ENCODE measurements around the gene APPL2. TPM values are rescaled to one million over a fixed set of nuclear protein-coding genes. Genes with fewer than 3 reads are reported as not detected.
"Not testable (repeated sequence)": the region's sequence is repeated elsewhere in the genome, so short reads cannot be mapped to it uniquely, and the experiment has no call there.

Gene APPL2
- polyA plus RNA-seq, 3 donors, result 10.8 to 34.8 (median 24.8) TPM

DNA sequence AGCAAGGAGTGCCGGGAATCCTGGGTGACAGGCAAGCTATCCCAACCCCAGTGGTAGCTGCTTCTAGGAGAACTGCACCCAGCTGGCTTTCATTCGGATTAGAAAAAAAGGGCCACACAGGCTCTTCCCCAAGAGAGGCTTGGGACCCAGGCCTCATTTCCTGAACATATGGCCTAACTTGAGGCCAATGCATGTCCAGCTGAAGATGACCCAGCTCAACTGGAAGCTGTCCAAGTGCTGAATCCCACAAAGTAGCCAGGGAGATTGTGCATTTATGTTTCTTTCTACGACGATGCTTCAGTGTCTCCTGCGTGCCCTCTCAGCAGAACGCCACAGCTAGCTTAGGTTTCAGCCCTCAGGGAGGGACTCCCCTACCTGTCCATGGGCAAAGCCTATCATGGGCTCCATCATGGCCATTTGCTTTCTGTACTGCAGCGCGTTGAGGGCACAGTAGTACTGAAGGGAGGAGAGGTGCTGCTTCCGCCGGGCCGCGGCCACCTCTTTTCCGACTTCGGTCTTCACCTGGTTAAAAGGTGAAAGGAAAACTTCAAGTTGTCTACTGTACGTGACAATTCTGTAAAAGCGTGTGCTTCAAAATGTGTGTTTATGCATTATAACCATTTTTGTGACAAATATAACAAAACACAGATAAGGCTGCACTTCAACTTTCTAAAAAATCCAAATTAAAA is 29.1 kb downstream of the APPL2 start:
- no peak overlapping the region for H3K27ac ChIP-seq (ENCODE audit: low read depth, low read length)
- 93 to 96% (median 96%) methylated on average over 16 of the region's 16 CpGs for WGBS, 3 donors

DNA sequence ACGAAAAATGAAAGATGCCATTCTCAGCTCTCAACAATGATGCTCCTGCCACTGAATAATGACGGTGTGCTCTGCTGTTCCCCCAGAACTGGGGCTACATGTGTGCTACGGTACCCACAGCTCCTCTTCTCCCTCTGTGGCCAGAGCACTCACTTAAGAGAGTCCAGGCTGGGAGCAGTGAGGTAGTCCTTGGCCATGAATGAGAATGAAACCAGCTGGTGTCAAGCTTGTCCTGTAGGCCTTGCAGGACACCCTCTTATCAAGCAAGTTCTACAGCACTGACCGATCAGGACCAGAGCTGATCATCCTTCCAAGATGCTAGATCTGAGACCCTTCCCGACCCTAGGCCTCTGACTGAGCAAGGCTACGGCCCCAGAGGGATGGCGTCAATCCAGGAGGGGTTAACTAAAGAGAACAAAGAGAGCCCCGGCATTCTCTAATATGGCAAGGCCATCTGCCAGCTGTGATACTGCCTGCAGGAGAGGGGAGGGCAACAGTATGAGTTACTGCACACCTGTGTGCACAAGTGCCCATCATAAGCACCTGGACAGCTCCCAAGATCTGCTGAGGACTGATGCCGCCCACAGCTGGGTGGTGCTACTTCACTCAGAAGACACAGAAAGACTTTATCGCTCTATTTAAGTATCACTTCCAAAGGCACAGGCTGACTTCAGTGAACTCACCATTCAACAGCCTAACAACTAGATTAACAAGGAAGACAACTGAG is 30.5 kb downstream of the APPL2 start:
- 58 to 94% (median 92%) methylated on average over 10 of the region's 10 CpGs for WGBS, 3 donors
- H3K27ac ChIP-seq (ENCODE audit: low read depth, low read length), result no peak overlapping the region

DNA sequence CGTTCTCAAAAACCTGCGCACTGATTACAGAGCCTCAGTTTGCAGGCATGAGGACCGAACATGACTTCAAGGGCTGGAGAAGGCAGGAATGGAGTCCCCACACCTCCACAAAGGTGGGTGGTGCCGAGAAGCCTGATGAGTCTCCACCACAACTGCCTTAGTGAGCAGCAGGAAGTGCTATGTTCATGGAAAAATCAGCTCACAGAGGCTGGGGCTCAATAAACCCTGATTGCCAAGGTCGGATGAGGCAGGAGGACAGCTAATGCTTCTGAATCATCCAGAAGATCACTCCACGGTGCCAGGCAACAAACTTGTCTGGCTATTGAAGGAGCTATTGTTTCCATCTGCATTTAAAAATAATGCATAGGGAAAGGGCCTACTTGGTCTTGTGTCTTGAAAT is 31.1 kb downstream of the APPL2 start:
- H3K27ac ChIP-seq (ENCODE audit: low read depth, low read length), result no peak overlapping the region
- WGBS, 3 donors, result 80 to 83% (median 82%) methylated on average over 6 of the region's 6 CpGs

DNA sequence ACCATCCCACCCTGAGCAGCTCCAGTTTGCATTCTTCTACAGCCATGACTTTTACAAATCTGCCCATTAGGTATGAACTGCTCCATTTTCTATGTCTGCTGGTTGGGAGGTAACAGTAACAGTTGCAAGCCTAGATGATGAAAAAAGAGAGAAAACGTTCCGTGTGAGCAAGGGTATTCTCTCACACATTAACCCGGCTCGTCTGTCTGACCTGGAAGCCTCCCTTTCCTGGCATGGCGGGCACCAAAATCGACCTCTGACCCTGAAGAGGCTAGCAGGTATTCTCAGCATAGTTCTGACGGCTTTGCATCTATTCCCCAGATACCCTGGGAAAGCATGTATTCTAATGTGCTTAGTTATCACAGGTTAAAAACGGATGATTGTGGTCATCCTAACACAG is 31.8 kb downstream of the APPL2 start:
- no peak overlapping the region for H3K27ac ChIP-seq (ENCODE audit: low read depth, low read length)
- 94 to 96% (median 94%) methylated on average over 8 of the region's 8 CpGs for WGBS, 3 donors

DNA sequence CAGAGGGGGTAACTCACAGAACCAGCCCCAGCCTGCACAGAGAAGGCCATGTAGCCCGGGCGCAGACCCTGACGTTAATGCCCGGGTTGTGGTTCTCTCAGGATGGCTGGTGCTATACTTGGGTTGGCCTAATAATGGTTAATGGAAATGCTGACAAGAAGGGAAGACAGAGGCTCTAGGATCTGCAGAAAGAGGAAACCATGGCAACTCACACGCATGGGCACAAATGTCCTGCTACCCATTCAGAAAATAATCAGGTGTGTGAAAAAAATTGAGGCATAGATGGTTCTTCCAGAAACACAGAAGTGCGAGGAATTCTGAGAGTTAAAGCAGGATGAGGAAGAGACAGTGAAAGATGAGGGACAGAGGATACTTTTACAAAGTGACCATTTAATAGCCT is 33.8 kb downstream of the APPL2 start:
- 91 to 93% (median 92%) methylated on average over 6 of the region's 6 CpGs for WGBS, 3 donors
- no peak overlapping the region for H3K27ac ChIP-seq (ENCODE audit: low read depth, low read length)

DNA sequence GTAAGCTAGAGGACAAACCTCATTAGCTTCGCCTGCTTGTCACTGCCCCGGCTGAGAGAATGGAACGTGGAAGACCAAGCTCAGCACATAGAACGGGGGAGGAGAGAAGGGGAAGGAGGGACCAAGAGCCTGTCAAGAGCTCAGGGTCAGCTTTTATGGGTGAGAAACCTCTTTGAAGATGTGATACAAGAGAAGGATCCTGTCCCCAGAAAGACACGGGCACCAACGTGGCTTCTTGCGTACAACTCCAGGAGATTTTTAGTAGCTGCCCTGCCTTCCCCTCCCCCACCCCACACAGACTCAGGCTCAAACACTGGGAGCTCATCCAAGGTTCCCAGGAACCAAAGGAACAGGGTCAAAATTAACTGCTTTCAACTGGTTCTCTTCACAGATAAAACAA is 34.7 kb downstream of the APPL2 start:
- H3K27ac ChIP-seq (ENCODE audit: low read depth, low read length), result no peak overlapping the region
- 77 to 85% (median 81%) methylated on average over 7 of the region's 7 CpGs for WGBS, 3 donors

DNA sequence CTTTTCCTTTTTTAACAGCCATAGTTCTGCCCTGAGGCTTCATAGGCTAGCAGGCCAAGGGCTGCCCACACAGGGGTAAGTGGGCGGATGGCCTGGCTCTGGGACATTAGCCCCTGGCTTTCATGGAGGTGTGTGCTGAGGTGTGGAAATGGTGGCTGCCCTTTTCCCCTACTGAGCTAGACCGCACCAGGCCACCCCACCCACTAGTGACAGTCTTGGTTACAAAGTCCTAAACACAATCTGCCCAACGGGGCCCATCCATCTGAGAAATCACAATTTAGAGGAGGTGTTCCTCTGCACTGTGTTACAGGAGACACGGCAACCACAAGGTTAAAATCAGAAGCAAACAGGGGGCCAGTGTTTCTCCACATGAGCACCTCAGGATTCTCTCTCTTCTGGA is 35.6 kb downstream of the APPL2 start:
- no peak overlapping the region for H3K27ac ChIP-seq (ENCODE audit: low read depth, low read length)
- WGBS, 3 donors, result 93 to 98% (median 98%) methylated on average over 4 of the region's 4 CpGs

DNA sequence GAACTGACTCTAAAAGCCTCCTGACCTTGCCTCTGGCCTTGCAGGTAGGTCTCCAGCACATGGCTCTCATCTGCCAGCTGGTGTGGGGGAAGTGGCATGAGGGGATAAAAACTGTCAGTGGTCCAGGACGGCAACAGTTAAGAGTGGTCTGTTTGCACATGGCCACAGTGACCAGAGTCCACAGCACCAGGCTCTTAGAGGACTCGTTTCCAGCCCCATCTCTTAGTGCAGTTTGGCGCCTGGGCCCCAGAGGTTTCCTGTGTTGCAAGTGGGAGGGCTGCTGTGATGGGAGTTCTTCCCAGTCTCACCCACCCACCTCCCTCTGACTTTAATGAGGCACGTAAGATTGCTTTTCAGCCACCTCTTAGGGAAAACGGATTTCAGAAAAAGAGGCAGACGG is 37.0 kb downstream of the APPL2 start:
- no peak overlapping the region for H3K27ac ChIP-seq (ENCODE audit: low read depth, low read length)
- 58 to 88% (median 60%) methylated on average over 6 of the region's 6 CpGs for WGBS, 3 donors

DNA sequence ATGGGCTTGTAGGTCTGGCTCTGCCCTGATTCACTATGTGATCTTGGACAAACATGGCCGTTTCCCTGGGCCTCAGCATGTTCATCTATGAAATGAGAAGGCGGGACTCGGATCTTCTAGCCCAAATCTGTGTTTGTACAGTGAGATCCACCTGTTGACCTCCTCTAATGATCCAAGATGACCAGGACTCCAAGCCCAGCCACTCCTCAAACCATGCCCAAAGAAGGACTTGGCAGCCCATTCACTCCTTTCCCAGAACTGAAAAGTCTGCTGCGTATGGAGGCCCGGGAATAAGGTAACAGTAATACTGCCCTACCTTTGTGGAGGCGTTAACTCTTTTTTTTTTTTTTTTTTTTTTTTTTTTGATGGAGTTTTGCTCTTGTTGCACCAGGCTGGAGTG is 39.9 kb downstream of the APPL2 start:
- H3K27ac ChIP-seq (ENCODE audit: low read depth, low read length), result no peak overlapping the region
- 91 to 97% (median 97%) methylated on average over 6 of the region's 6 CpGs for WGBS, 3 donors

DNA sequence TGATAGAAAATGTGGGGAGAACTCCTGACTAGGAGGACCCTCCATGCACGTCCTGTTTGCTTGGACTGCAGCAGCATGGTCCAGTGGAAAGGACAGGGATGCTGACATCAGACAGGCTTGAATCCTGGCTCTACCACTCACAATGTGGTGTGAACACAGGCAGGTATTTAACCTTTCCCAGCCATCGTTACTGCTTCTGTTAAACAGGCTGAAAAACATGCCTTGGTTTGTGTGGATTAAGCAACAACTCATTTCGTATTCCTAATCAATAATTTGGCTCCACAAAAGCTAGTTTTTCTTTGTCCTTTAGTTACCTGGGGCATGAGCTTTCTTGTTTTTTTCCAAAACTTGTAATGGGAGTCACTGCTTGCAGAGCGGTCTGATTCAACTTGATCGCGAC is 41.0 kb downstream of the APPL2 start:
- no peak overlapping the region for H3K27ac ChIP-seq (ENCODE audit: low read depth, low read length)
- WGBS, 3 donors, result 83 to 95% (median 95%) methylated on average over 6 of the region's 6 CpGs

DNA sequence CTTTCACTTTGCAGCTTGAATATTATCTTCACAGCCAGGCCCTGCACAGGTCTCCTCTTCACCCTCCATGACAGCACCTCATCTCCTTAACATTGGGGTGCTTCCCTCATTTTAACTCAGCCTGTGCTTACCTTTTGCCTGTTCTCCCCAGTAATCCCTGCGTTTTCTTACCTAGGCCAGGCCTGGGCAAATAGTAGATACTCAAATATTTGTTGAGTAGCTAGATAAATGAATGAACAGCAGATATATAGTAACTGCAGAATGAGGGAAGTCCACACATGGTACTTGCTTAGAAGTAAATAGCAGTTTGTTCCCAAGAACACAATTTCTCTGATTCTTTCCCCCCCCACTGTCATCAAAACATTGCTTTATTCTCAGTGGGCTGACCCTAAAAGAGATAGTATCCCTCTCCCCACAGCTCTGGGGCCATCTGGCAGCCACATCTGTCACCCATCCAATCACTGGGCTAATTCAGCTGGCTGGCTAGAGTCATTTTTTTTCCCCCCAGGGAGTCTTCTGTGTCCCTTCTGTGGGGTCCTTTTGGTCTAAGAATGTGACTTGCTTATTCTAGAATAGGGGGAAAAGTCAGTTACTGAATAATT is 43.2 kb downstream of the APPL2 start:
- WGBS, 3 donors, result 46 to 92% (median 85%) methylated on average over 1 of the region's 1 CpG
- no peak overlapping the region for H3K27ac ChIP-seq (ENCODE audit: low read depth, low read length)

DNA sequence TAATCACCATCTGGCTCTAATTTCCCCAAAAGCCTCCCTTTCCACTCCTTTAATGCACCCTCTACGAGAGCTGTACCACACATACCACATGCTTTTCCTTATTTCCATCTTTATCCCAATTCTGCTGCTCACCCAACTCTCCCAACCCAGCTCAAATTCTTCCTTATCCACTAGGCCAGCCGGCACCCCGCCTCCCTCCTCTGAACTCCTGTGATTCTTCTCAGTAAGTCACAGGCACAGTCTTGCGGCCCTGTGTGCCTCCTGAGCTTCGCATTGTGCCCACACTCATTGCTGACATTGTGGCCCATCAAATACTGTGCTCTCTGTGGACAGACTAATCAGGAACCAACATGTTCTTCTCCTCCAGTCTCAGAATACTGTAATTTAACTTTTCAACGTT is 45.4 kb downstream of the APPL2 start:
- no peak overlapping the region for H3K27ac ChIP-seq (ENCODE audit: low read depth, low read length)
- WGBS, 3 donors, result 92 to 96% (median 93%) methylated on average over 6 of the region's 6 CpGs

DNA sequence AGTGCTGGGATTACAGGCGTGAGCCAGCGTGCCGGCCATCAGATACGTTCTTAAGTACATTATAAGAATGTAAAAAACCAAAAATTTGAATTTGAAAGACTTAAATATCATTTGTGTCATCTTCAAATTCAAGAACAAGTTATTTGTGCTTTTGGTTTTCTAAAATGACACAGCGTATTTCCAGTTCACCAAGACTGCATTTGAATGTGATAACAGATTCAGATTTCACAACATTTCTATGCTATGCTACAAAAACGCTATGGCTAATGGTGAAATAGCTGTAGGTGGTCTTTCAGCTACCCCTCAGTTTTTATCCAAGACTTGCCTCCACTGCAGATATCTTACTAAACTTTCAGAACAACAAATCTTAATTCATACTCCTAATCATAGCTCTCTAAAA is 46.7 kb downstream of the APPL2 start:
- 76 to 88% (median 77%) methylated on average over 6 of the region's 6 CpGs for WGBS, 3 donors
- H3K27ac ChIP-seq (ENCODE audit: low read depth, low read length), result no peak overlapping the region

DNA sequence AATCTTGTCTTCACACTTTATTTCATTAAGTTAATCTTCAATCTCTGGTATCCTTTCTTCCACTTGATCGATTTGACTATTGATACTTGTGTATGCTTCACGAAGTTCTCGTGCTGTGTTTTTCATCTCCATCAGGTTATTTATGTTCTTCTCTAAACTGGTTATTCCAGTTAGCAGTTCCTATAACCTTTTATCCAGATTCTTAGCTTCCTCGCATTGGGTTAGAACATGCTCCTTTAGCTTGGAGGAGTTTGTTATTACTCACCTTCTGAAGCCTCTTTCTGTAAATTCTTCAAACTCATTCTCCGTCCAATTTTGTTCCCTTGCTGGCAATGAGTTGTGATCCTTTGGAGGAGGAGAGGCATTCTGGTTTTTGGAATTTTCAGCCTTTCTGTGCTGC is 52.0 kb downstream of the APPL2 start:
- WGBS, 3 donors, result 97 to 99% (median 97%) methylated on average over 5 of the region's 5 CpGs
- H3K27ac ChIP-seq (ENCODE audit: low read depth, low read length), result not testable (repeated sequence)

DNA sequence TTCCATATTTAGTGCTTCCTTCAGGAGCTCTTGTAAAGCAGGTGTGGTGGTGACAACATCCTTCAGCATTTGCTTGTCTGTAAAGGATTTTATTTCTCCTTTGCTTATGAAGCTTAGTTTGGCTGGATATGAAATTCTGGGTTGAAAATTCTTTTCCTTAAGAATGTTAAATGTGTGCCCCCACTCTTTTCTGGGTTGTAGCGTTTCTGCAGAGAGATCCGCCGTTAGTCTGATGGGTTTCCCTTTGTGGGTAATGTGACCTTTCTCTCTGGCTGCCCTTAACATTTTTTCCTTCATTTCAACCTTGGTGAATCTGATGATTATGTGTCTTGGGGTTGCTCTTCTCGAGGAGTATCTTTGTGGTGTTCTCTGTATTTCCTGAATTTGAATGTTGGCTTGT is 52.6 kb downstream of the APPL2 start:
- WGBS, 3 donors, result 86 to 99% (median 98%) methylated on average over 4 of the region's 4 CpGs
- not testable (repeated sequence) for H3K27ac ChIP-seq (ENCODE audit: low read depth, low read length)

DNA sequence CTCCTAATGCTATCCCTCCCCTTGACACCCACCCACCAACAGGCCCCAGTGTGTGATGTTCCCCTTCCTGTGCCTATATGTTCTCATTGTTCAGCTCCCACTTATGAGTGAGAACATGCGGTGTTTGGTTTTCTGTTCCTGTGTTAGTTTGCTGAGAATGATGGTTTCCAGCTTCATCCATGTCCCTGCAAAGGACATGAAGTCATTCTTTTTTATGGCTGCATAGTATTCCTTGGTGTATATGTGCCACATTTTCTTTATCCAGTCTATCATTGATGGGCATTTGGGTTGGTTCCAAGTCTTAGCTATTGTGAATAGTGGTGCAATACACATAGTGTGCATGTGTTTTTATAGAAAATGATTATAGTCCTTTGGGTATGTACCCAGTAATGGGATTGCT is 56.9 kb downstream of the APPL2 start:
- WGBS, 3 donors, result 100% methylated on average over 1 of the region's 1 CpG
- H3K27ac ChIP-seq (ENCODE audit: low read depth, low read length), result not testable (repeated sequence)

DNA sequence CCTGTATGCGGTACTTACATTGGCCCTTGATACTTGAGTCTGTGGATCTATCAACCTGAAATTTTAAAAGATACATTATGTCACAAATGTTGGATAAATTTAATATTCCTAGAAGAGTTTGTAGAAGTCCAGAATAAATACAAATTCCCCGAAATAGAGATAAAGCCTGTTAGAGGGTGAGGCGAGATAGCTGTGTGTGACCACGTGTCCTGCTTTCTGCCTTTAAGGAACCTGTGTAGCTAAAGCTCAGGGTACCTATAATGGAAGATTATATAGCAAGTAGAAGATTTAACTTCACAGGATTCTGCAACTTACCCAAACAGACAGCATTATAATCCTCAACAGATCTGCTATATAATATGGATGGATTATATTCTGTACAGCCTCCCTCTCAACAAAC is 58.8 kb downstream of the APPL2 start:
- 80 to 94% (median 94%) methylated on average over 4 of the region's 4 CpGs for WGBS, 3 donors
- no peak overlapping the region for H3K27ac ChIP-seq (ENCODE audit: low read depth, low read length)

DNA sequence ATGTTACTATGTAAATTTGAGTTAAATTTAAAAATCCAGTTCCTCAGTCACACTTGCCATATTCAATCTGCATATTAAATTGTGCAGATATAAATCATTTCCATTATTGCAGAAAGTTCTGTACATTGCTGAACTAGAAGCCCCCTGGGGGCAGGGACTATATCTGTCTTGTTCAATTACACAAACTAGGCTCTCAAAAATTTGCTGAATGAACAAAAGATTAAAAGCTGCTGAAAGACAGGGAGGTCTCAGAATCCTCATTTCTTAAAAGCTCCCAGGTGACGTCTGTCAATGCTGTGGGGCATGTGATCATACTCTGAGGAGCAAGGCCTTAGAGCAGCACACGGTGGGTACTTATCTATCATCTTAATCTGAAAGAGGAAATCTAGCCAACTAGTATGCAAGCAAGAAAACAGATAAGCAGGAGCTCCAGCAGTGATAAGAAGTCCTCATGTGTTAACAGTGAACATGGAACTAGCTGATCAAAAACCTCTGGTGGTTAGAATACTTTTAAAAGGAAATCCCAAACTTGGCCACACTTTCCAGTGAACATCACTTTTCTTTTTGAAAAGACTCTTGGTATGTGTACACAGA is 60.5 kb downstream of the APPL2 start:
- 59 to 71% (median 65%) methylated on average over 2 of the region's 2 CpGs for WGBS, 3 donors
- no peak overlapping the region for H3K27ac ChIP-seq (ENCODE audit: low read depth, low read length)

DNA sequence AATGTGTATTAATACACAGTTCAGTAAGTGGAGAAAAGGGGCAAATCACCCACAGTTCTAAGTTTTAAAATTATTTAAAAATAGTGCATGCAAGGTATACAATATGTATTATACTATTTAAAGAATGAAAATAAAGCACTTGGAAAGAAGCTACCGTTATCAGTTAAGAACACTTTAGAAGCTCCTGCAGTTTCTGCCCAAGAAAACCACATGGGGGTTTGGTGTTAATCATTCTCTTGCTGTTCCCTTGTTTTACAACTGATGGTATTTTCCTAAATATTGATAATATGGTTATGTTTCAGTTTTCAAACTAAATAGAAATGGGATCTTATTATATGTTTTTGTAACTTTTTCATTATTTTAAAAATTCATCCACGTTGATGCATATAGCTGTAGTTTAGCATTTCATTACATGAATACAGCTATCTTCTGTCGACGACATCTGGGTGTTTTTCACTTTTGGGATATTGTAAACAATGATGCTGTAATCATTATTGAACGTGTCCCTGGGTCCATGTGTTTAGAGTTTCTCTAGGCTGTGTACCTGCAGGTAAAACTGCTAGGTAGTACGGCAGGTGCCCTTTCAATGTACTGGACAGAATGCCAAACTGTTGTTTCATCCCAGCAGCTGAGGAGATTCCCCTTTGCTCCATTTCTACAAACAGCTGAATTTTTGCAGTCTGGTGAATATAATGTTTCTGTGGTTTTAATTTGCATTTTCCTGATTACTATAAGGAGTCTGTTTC is 64.1 kb downstream of the APPL2 start:
- 76 to 85% (median 77%) methylated on average over 6 of the region's 6 CpGs for WGBS, 3 donors

More for the DNA sequence above, 64.1 kb downstream of the APPL2 start:
- no peak overlapping the region for H3K27ac ChIP-seq (ENCODE audit: low read depth, low read length)

All from adipose tissue (tissue), 3 donors.